Activated B cell treated with CpG ODN at 0.5 μM for 24 hours (primary cell): ENCODE data around the gene ARHGAP30. TPM values are rescaled to one million over a fixed set of nuclear protein-coding genes. Genes with fewer than 3 reads are reported as not detected.

Experiments used
- ATAC-seq: fragments of 200-7000 bp; cut with Tn5 transposase; one replicate; pipeline ENCODE4 v1.10.0; 2021; ENCODE audit warnings: low read depth, mild to moderate bottlenecking, moderate library complexity
- CTCF ChIA-PET: fragments of 350-600 bp; sonication (Branson Sonifier 250); formaldehyde crosslinking; loops from one replicate; lab custom pipeline; 2021; ENCODE audit warnings: antibody characterized with exemption; lab: Charles Lee
- POLR2A ChIA-PET: fragments of 350-600 bp; sonication (Branson Sonifier 250); formaldehyde crosslinking; loops from one replicate; lab custom pipeline; 2021; ENCODE audit warnings: antibody characterized with exemption; lab: Charles Lee
- DNase-seq: peaks from one replicate; pipeline ENCODE4 v3.0.0; 2022
- H3K27ac Mint-ChIP-seq: one replicate; pipeline ENCODE4 v1.8.0; 2020; ENCODE audit warnings: mixed read lengths
- H3K27me3 Mint-ChIP-seq: one replicate; pipeline ENCODE4 v1.8.0; 2021; ENCODE audit warnings: mixed read lengths
- H3K36me3 Mint-ChIP-seq: one replicate; pipeline ENCODE4 v1.8.0; 2021; ENCODE audit warnings: low read depth, mixed read lengths
- H3K4me1 Mint-ChIP-seq: one replicate; pipeline ENCODE4 v1.8.0; 2021; ENCODE audit warnings: mixed read lengths
- H3K4me3 Mint-ChIP-seq: one replicate; pipeline ENCODE4 v1.8.0; 2020; ENCODE audit warnings: mild to moderate bottlenecking, mixed read lengths
- H3K9me3 Mint-ChIP-seq: one replicate; pipeline ENCODE4 v1.8.0; 2020; ENCODE audit warnings: mixed read lengths
- intact Hi-C: fragments of 100-400 bp; cut with micrococcal nuclease; formaldehyde crosslinking; loops from one replicate; pipeline ENCODE4 v1.15.1; 2024
- total RNA-seq: library from RNA; stranded (reverse); gene quantifications from 2 replicates; pipeline ENCODE4 v1.2.3, GENCODE V29; 2022
- TF ChIP-seq, protein P1 (sequence below): fragments of 200-600 bp; IDR thresholded peaks from one replicate; pipeline ENCODE4 v1.8.0; 2022; ENCODE audit warnings: antibody characterized with exemption, mild to moderate bottlenecking

Gene ARHGAP30
- total RNA-seq, 1 donor from 2014 or later: 158 TPM

- Mint-ChIP-seq H3K36me3 (peaks cover 79% of the 10 kb centered on the region), H3K4me3 (no peak overlapping the region), H3K4me1 (peaks cover 7% of the 10 kb centered on the region), H3K9me3 (no peaks in the 10 kb centered on the region), H3K27me3 (no peaks in the 10 kb centered on the region), H3K27ac (peak overlapping the region; percentile 35)
- CTCF ChIA-PET: no interaction called here
- intact Hi-C loops: no loop called here
- ATAC-seq (no peak), DNase-seq (no peak)
- POLR2A ChIA-PET: no interaction called here
- TF ChIP-seq, protein P1, sequence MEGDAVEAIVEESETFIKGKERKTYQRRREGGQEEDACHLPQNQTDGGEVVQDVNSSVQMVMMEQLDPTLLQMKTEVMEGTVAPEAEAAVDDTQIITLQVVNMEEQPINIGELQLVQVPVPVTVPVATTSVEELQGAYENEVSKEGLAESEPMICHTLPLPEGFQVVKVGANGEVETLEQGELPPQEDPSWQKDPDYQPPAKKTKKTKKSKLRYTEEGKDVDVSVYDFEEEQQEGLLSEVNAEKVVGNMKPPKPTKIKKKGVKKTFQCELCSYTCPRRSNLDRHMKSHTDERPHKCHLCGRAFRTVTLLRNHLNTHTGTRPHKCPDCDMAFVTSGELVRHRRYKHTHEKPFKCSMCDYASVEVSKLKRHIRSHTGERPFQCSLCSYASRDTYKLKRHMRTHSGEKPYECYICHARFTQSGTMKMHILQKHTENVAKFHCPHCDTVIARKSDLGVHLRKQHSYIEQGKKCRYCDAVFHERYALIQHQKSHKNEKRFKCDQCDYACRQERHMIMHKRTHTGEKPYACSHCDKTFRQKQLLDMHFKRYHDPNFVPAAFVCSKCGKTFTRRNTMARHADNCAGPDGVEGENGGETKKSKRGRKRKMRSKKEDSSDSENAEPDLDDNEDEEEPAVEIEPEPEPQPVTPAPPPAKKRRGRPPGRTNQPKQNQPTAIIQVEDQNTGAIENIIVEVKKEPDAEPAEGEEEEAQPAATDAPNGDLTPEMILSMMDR: no peak
These were observed 15.5 kb downstream of the ARHGAP30 start for GRCh38 chr1:161054232-161054631.

- Mint-ChIP-seq H3K27ac (no peak overlapping the region), H3K36me3 (peaks cover 88% of the 10 kb centered on the region), H3K9me3 (no peaks in the 10 kb centered on the region), H3K4me3 (no peak overlapping the region), H3K4me1 (peaks cover 16% of the 10 kb centered on the region), H3K27me3 (no peaks in the 10 kb centered on the region)
- ATAC-seq: no peak
- intact Hi-C loops: no loop called here
- ChIA-PET POLR2A (interaction anchor here (1.1 kb wide), 1 partner anchor 16 kb away, joined by 3 read pairs; no protein-coding TSS in a partner anchor), CTCF (interaction anchor here (1.4 kb wide), 1 partner anchor 19 kb away, joined by 3 read pairs; no protein-coding TSS in a partner anchor)
- TF ChIP-seq, protein P1: no peak
- DNase-seq: no peak
These were observed 16.8 kb downstream of the ARHGAP30 start for GRCh38 chr1:161052899-161053298.

DNA sequence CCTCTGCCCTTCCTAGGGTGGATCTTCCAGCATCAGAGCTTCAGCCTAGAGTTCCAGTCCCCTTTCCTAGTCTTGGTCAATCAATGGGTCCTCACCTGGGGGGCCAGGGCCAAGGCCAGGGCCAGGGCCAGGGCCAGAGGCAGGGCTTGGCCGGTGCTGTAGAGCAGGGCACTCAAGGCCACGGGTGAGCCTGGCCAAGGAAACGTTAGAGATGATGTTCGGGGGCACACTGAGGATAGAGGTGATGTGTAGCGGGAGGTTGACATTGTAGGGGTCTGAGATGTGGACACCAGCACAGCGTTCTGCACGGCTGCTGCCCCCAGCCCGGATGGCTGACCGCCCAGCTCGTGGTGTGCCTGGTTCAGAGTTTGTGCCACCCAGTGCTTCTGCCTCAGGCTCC lies 18.5 kb downstream of the ARHGAP30 start:
- no peak overlapping the region for H3K4me3 Mint-ChIP-seq
- no peaks in the 10 kb centered on the region for H3K27me3 Mint-ChIP-seq
- no peak overlapping the region for H3K27ac Mint-ChIP-seq
- peaks cover 27% of the 10 kb centered on the region for H3K4me1 Mint-ChIP-seq
- peaks cover 87% of the 10 kb centered on the region for H3K36me3 Mint-ChIP-seq
- intact Hi-C loops: no loop called here
- no peak for ATAC-seq
- TF ChIP-seq, protein P1: no peak
- no peaks in the 10 kb centered on the region for H3K9me3 Mint-ChIP-seq
- POLR2A ChIA-PET: interaction anchor here (0.7 to 1.6 kb wide), 3 partner anchors 15 to 18 kb away, joined by 3 to 8 read pairs (median 3); partner anchors contain the start of gene ARHGAP30
- no peak for DNase-seq
- CTCF ChIA-PET: no interaction called here

GRCh38 chr1:161048949-161049722 lies 20.6 kb downstream of the ARHGAP30 start:
- Mint-ChIP-seq H3K27ac (peak overlapping the region; percentile 100), H3K4me1 (peaks cover 41% of the 10 kb centered on the region), H3K27me3 (no peaks in the 10 kb centered on the region), H3K4me3 (peak overlapping the region; percentile 11), H3K9me3 (no peaks in the 10 kb centered on the region), H3K36me3 (peaks cover 88% of the 10 kb centered on the region)
- ATAC-seq (no peak), DNase-seq (no peak)
- intact Hi-C loops: loop anchor here (10.0 kb wide), 1 partner anchor 346 kb away; no protein-coding TSS in a partner anchor
- POLR2A ChIA-PET: interaction anchor here (0.7 to 1.3 kb wide), 4 partner anchors 11 to 89 kb away, joined by 3 to 18 read pairs (median 4); partner anchors contain the start of gene TSTD1
- CTCF ChIA-PET: no interaction called here
- TF ChIP-seq, protein P1: no peak
